ENCODE measurements around the gene IL22RA2. TPM values are rescaled to one million over a fixed set of nuclear protein-coding genes. Genes with fewer than 3 reads are reported as not detected.
"Not testable (repeated sequence)": the region's sequence is repeated elsewhere in the genome, so short reads cannot be mapped to it uniquely, and the experiment has no call there.

Gene IL22RA2
- total RNA-seq, 1 experiment from 2014 or later: not detected

DNA sequence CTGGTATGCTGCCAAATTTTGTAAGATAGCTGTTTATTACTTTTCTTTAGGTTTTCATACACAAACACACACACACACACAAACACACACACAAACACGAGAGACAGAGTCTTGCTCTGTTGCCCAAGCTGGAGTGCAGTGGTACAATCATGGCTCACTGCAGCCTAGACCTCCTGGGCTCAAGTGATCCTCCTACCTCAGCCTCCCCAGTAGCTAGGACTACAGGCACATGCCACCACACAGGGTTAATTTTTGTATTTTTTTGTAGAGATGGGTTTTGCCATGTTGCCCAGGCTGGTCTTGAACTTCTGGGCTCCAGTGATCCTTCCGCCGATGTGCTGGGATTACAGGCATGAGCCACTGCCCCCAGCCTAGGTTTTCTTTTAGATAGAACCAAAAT lies 42.2 kb upstream of the IL22RA2 start:
- CTCF ChIA-PET; intact Hi-C loops (cut with micrococcal nuclease; ENCODE audit: unreplicated experiment); in situ Hi-C loops (cut with HindIII; ENCODE audit: low pct_unique_long_range_greater_than_20kb, low sequenced_read_pairs); DNase-seq (ENCODE audit: low read depth, low spot score); POLR2A ChIA-PET; H3K9me3 ChIP-seq (ENCODE audit: control insufficient read depth, insufficient read depth, low read depth, low read length); H3K27ac ChIP-seq (ENCODE audit: low read length); BruUV-seq (replicated peaks); ATAC-seq; H3K27me3 ChIP-seq (ENCODE audit: control insufficient read depth, insufficient read depth, low read length); H3K36me3 ChIP-seq (ENCODE audit: control insufficient read depth, insufficient read depth, low read length); H3K4me3 ChIP-seq (ENCODE audit: low read depth in 2 of 2, low read length in 2 of 2): not testable (repeated sequence)
- peaks cover 23% of the 10 kb centered on the region for H3K4me1 ChIP-seq (ENCODE audit: control insufficient read depth, insufficient read depth, low read length)

DNA sequence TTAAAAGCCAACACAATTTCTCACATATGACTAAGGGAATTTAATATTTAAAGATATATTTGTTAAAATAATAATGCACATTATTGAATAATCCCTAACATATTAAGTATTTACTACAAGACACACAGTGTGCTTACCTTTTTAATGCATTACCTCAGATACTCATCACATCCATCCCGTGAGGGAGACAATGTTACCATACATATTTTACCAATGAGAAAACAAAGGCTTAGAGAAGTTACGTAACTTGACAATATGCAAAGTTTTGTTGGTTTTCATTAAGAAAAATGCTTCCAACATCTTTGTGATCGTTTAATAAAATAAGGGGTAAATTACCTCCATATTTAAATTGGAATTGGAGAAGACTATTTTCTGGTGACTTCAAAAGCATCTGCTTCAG lies 41.5 kb upstream of the IL22RA2 start:
- Histone ChIP-seq H3K27ac (ENCODE audit: low read length) (no peak overlapping the region), H3K27me3 (ENCODE audit: control insufficient read depth, insufficient read depth, low read length) (no peaks in the 10 kb centered on the region), H3K4me3 (ENCODE audit: low read depth in 2 of 2, low read length in 2 of 2) (no peak overlapping the region), H3K4me1 (ENCODE audit: control insufficient read depth, insufficient read depth, low read length) (peaks cover 22% of the 10 kb centered on the region), H3K36me3 (ENCODE audit: control insufficient read depth, insufficient read depth, low read length) (no peaks in the 10 kb centered on the region; the same call in 1 of the 2 replicates), H3K9me3 (ENCODE audit: control insufficient read depth, insufficient read depth, low read depth, low read length) (peaks cover 10% of the 10 kb centered on the region; the same call in 1 of the 2 replicates)
- intact Hi-C loops (cut with micrococcal nuclease; ENCODE audit: unreplicated experiment): no loop called here
- TF ChIP-seq TCF7L2 (IDR thresholded peaks at IDR 0.05; ENCODE audit: low read depth, low read length): no peak
- TF ChIP-seq, protein P1, sequence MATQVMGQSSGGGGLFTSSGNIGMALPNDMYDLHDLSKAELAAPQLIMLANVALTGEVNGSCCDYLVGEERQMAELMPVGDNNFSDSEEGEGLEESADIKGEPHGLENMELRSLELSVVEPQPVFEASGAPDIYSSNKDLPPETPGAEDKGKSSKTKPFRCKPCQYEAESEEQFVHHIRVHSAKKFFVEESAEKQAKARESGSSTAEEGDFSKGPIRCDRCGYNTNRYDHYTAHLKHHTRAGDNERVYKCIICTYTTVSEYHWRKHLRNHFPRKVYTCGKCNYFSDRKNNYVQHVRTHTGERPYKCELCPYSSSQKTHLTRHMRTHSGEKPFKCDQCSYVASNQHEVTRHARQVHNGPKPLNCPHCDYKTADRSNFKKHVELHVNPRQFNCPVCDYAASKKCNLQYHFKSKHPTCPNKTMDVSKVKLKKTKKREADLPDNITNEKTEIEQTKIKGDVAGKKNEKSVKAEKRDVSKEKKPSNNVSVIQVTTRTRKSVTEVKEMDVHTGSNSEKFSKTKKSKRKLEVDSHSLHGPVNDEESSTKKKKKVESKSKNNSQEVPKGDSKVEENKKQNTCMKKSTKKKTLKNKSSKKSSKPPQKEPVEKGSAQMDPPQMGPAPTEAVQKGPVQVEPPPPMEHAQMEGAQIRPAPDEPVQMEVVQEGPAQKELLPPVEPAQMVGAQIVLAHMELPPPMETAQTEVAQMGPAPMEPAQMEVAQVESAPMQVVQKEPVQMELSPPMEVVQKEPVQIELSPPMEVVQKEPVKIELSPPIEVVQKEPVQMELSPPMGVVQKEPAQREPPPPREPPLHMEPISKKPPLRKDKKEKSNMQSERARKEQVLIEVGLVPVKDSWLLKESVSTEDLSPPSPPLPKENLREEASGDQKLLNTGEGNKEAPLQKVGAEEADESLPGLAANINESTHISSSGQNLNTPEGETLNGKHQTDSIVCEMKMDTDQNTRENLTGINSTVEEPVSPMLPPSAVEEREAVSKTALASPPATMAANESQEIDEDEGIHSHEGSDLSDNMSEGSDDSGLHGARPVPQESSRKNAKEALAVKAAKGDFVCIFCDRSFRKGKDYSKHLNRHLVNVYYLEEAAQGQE (IDR thresholded peaks at IDR 0.05; ENCODE audit: insufficient read depth in 1 of 2, low read depth in 2 of 2, low read length in 1 of 2): no peak
- TF ChIP-seq SIN3A (IDR thresholded peaks at IDR 0.05; ENCODE audit: borderline replicate concordance, insufficient read depth, low read depth, low read length): no peak
- no peak for TF ChIP-seq POLR2AphosphoS5 (IDR thresholded peaks at IDR 0.05; ENCODE audit: low read depth, low read length)
- TF ChIP-seq, protein P2, sequence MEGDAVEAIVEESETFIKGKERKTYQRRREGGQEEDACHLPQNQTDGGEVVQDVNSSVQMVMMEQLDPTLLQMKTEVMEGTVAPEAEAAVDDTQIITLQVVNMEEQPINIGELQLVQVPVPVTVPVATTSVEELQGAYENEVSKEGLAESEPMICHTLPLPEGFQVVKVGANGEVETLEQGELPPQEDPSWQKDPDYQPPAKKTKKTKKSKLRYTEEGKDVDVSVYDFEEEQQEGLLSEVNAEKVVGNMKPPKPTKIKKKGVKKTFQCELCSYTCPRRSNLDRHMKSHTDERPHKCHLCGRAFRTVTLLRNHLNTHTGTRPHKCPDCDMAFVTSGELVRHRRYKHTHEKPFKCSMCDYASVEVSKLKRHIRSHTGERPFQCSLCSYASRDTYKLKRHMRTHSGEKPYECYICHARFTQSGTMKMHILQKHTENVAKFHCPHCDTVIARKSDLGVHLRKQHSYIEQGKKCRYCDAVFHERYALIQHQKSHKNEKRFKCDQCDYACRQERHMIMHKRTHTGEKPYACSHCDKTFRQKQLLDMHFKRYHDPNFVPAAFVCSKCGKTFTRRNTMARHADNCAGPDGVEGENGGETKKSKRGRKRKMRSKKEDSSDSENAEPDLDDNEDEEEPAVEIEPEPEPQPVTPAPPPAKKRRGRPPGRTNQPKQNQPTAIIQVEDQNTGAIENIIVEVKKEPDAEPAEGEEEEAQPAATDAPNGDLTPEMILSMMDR (IDR thresholded peaks at IDR 0.05): no peak
- ChIA-PET POLR2A (no interaction called here), CTCF (no interaction called here)
- no peak for DNase-seq (ENCODE audit: low read depth, low spot score)
- BruUV-seq (replicated peaks): no TSS peak
- no peak for ATAC-seq
- in situ Hi-C loops (cut with HindIII; ENCODE audit: low pct_unique_long_range_greater_than_20kb, low sequenced_read_pairs): no loop called here

DNA sequence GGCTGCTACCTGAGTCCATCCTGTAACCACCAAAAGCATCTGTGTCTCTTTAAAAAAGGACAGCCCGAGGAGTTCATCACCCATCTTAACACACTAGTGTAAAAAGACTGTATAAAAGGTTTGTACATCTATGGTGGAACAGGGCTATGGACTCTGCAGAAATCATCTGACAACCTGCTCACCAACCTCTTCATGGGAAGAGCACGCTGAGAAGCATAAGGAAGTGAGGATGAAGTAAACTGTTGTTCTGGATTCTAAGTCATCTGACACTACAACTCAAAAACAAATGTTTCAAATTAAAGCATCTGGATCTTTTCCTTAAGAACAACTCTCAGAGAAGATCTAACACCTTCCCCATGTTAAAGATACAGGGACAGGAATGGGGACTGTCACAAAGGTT lies 40.4 kb upstream of the IL22RA2 start:
- TF ChIP-seq POLR2AphosphoS5 (IDR thresholded peaks at IDR 0.05; ENCODE audit: low read depth, low read length) (no peak), SIN3A (IDR thresholded peaks at IDR 0.05; ENCODE audit: borderline replicate concordance, insufficient read depth, low read depth, low read length) (no peak), TCF7L2 (IDR thresholded peaks at IDR 0.05; ENCODE audit: low read depth, low read length) (no peak)
- TF ChIP-seq, protein P1 (IDR thresholded peaks at IDR 0.05; ENCODE audit: insufficient read depth in 1 of 2, low read depth in 2 of 2, low read length in 1 of 2): no peak
- TF ChIP-seq, protein P2 (IDR thresholded peaks at IDR 0.05): no peak

More for the DNA sequence above, 40.4 kb upstream of the IL22RA2 start:
- in situ Hi-C loops (cut with HindIII; ENCODE audit: low pct_unique_long_range_greater_than_20kb, low sequenced_read_pairs): no loop called here
- ChIA-PET CTCF (no interaction called here), POLR2A (no interaction called here)
- Histone ChIP-seq H3K27ac (ENCODE audit: low read length) (no peak overlapping the region), H3K27me3 (ENCODE audit: control insufficient read depth, insufficient read depth, low read length) (no peaks in the 10 kb centered on the region), H3K4me1 (ENCODE audit: control insufficient read depth, insufficient read depth, low read length) (peaks cover 18% of the 10 kb centered on the region), H3K36me3 (ENCODE audit: control insufficient read depth, insufficient read depth, low read length) (no peaks in the 10 kb centered on the region; the same call in 1 of the 2 replicates), H3K9me3 (ENCODE audit: control insufficient read depth, insufficient read depth, low read depth, low read length) (peaks cover 10% of the 10 kb centered on the region; the same call in 1 of the 2 replicates), H3K4me3 (ENCODE audit: low read depth in 2 of 2, low read length in 2 of 2) (no peak overlapping the region)
- DNase-seq (ENCODE audit: low read depth, low spot score) (no peak), ATAC-seq (no peak)
- intact Hi-C loops (cut with micrococcal nuclease; ENCODE audit: unreplicated experiment): no loop called here
- no TSS peak for BruUV-seq (replicated peaks)

All from Panc1 (cell line).